ENCODE measurements around the gene SPDYA.
A peak's percentile ranks its signal among the peaks of the same experiment; 100 is the strongest.
"Not testable (repeated sequence)": the region's sequence is repeated elsewhere in the genome, so short reads cannot be mapped to it uniquely, and the experiment has no call there.

SPDYA gene

GRCh38 chr2:28810384-28811285, at the start of gene SPDYA:
Gene SPDYA (plus strand): TSS chr2:28810834. CDS start chr2:28816015, 5,181 bp downstream.
- DNase-seq: peak; percentile 80

- DNase-seq: no peak
Observed at GRCh38 chr2:28761420-28761819, 49.2 kb upstream of the SPDYA start.

GRCh38 chr2:28764909-28765711, 45.5 kb upstream of the SPDYA start:
- DNase-seq: no peak

- DNase-seq: no peak
Observed at GRCh38 chr2:28766070-28766469, 44.6 kb upstream of the SPDYA start.

DNA sequence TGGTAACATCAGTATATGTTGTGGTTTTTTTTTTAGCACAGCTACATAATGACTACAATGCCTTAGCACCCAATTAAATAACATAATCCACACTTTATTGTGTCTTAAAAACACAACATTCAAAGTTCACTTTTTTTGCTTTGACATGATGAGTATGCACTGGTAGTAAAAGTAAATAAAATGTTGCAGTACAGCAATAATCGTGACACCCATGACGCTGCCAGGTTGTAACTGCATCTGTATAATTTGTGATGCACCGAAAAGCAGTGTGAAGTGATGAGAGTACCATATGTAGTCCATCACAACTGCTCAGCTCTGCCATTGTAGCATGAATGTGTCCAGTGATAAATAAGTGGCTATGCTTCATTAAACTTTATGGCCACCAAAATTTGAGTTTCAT, 43.3 kb upstream of the SPDYA start:
- DNase-seq: no peak

DNA sequence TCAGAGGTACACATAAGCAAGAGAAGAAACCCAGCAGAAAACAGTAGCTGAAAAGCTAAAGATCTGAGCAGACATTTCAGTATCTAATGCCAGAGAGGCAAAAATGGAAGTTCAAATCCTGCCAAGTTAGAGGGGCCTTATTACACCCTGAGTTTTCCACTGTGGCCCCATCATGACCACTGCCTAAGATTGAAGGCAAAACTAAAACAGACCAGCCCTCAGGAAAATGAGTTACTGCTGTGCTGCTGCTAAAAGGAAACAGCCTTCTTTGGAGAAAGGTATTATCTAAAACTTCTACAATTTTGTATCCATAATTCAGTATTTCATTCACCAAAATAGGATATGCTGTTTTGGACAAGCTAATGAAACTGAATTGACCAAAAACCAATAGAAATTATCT, 42.2 kb upstream of the SPDYA start:
- no peak for DNase-seq

GRCh38 chr2:28768952-28769351, 41.7 kb upstream of the SPDYA start:
- no peak for DNase-seq

DNA sequence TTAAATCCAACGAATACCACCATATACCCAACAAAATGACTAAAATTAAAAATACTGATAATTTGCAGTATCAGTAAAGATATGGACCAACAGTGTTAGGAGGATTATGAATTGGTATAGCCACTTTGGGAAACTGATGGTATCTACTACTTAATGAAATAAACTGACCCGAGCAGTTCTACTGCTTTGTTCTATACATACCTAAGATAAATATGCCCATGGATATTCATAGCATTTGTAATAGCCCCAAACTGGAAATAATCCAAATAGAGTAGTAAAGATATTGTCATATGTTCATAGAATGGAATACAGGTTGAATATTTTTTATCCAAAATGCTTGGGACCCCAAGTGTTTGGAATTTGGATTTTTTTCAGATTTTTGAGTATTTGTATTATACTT, 38.3 kb upstream of the SPDYA start:
- no peak for DNase-seq

- no peak for DNase-seq
Observed at GRCh38 chr2:28776471-28776870, 34.2 kb upstream of the SPDYA start.

DNA sequence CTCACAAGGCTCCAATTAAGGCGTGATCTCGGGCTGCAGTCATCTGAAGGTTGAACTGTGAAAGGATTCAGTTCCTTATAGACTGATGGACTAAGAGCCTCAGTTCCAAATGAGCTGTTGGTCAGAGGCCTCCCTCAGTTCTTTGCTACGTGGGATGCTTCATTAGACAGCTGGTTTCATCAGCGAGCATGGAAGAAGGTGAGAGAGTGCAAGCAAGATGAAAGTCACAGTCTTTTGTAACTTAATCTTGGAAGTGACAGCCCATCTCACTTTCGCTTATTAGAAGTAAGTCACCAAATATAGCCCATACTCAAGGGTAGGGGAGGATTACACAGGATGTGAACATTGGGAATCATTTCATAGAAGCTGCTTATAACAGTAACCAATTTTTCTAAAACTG, 32.2 kb upstream of the SPDYA start:
- DNase-seq: no peak

- no peak for DNase-seq
Observed at GRCh38 chr2:28779001-28779400, 31.6 kb upstream of the SPDYA start.

- no peak for DNase-seq
Observed at GRCh38 chr2:28780496-28780895, 30.1 kb upstream of the SPDYA start.

DNA sequence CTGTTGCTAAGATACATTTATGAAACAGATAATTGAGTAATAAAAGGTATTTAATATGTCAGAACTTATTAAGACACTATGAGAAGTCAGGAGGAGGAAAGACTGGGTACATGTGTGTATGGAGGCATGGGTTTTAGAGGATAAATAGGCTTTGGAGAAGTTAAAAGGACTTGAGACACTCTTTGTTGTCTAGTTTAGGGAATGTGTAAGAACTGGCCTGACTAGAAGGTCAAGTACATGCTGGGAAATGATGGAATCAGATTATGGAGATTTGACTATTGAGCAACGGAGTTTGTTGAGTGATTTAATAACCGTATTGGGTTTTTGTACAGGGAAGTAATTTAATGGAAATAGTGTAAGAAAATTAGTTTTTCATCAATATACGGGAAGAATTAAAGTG, 28.2 kb upstream of the SPDYA start:
- no peak for DNase-seq

GRCh38 chr2:28784570-28784969, 26.1 kb upstream of the SPDYA start:
- not testable (repeated sequence) for DNase-seq

DNA sequence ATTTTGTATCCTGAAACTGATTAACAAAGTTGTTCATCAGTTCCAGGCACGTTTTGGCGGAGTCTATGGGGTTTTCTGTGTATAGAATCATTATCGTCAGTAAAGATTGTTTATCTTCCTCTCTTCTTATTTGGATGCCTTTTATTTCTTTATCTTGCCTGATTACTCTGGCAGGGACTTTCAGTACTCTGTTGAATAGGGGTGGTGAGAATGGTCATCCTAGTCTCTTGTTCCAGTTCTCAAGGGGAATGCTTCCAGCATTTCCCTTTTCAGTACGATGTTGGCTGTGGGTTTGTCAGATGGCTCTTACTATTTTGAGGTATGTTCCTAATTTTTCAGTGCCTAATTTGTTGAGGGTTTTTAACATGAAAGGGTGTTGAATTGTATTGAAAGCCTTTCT, 14.0 kb upstream of the SPDYA start:
- DNase-seq: no peak

- no peak for DNase-seq
Observed at GRCh38 chr2:28801726-28802125, 8.9 kb upstream of the SPDYA start.

DNA sequence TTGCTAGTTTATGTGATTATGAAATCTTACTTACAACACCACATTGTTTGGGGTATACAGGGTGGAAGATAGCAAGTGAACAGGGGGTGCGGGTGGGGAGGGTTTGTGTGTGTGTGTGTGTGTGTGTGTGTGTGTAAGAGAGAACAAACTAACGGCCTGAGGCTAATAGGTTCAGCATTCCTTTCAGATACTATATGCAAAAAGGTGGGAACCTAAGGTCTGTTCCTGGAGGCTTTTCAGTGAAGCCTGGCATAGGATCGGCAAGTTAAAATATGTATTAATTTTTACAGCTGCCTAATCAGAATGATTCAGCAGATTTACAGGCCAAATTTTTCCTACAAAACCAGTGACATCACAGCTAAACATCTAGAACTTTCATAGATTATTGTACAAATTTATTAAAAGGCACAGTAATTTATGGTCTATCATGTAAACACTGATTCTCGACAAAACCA, 7.6 kb upstream of the SPDYA start:
- no peak for DNase-seq

DNA sequence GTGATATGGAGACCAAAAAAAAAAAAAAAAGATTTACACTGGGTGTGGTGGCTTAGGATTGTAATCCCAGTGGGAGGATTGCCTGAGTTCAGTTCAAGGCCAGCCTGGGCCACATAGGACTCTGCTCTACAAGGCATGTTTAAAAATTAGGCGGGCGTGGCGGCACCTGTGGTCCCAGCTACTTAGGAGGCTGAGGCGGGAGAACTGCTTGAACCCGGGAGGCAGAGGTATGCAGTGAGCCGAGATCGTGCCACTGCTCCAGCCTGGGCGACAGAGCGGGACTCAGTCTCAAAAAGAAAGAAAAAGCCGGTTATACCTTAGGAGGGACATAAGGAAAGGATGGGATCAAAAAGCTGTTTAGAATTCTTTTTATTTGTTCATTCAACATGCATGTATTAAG, 707 bp upstream of the SPDYA start:
- no peak for DNase-seq

DNA sequence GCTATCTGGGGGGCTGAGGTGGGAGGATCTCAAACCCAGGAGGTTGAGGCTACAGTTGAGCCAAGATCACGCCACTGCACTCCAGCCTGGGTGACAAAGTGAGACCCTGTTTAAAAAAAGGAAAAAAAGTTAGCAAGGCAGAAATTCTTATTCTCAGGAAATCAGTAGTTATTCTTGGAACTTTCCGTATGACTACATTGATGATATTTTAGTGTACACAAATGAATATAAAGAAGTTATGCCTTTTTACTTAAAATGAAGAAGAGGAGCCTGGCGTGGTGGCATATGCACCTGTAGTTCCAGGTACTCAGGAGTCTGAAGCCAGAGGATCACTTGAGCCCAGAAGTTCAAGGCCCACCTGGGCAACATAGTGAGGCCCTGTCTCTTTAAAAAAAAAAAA, 7.4 kb downstream of the SPDYA start:
- DNase-seq: no peak

DNA sequence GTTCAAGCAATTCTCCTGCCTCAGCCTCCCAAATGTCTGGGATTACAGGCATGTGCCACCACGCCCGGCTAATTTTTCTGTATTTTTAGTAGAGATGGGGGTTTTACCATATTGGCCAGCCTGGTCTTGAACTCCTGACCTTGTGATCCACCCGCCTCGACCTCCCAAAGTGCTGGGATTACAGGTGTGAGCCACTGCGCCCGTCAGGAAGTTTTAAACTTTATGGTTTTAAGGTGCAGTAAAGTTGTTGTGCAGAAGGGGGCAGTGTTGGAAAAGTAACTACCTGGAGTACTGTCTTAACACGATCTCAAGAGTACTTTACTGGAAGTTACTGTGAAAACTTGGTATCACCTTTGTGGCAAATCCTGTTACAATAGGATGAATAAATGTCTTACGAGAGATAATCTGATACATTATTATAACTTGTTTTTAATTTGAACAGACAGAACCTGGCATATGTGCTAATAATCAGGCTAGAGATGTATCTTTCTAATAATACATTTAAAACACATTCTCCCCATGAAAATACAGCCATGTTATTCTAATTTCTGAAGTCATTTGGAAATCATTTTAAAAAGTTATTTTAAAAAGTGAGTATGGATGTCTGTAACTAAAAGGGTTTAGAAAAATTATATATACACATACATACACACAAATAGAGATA, 10.8 kb downstream of the SPDYA start:
- DNase-seq: peak; percentile 27

GRCh38 chr2:28822036-28822435, 11.4 kb downstream of the SPDYA start:
- DNase-seq: no peak

GRCh38 chr2:28824207-28824606, 13.6 kb downstream of the SPDYA start:
- no peak for DNase-seq

- DNase-seq: no peak
Observed at GRCh38 chr2:28824870-28825269, 14.2 kb downstream of the SPDYA start.

All from stimulated activated CD4-positive, alpha-beta T cell treated with anti-CD3 and anti-CD28 coated beads, Interleukin-12 subunit alpha, Interleukin-12 subunit beta, amount 100 ng/mL, for 4 hours (primary cell).